Stimulated activated CD8-positive, alpha-beta memory T cell treated with anti-CD3 and anti-CD28 coated beads, Interleukin-7, amount 100 ng/mL, for 1 hour (primary cell): ENCODE data around the gene RSRC1.
"Not testable (repeated sequence)": the region's sequence is repeated elsewhere in the genome, so short reads cannot be mapped to it uniquely, and the experiment has no call there.

Experiments used
- DNase-seq, 2 donors: peaks; one replicate each; pipeline ENCODE4 v3.0.0-alpha.2; 2020; ENCODE audit warnings: low read depth in 2 of 2

Gene RSRC1

GRCh38 chr3:158228942-158229341, 119.1 kb downstream of the RSRC1 start:
- DNase-seq: not testable (repeated sequence)

GRCh38 chr3:158233791-158234190, 123.9 kb downstream of the RSRC1 start:
- no peak for DNase-seq

GRCh38 chr3:158244274-158244673, 134.4 kb downstream of the RSRC1 start:
- DNase-seq: no peak

- no peak for DNase-seq
Measured at GRCh38 chr3:158247288-158247687, 137.4 kb downstream of the RSRC1 start.

- DNase-seq: no peak
Measured at GRCh38 chr3:158248261-158248660, 138.4 kb downstream of the RSRC1 start.

- no peak for DNase-seq
Measured at GRCh38 chr3:158249183-158249582, 139.3 kb downstream of the RSRC1 start.

- no peak for DNase-seq
Measured at GRCh38 chr3:158258619-158259018, 148.7 kb downstream of the RSRC1 start.

- no peak for DNase-seq
Measured at GRCh38 chr3:158260392-158260791, 150.5 kb downstream of the RSRC1 start.

GRCh38 chr3:158261371-158261991, 151.6 kb downstream of the RSRC1 start:
- no peak for DNase-seq

- no peak for DNase-seq
Measured at GRCh38 chr3:158264894-158265293, 155.0 kb downstream of the RSRC1 start.

GRCh38 chr3:158267015-158267414, 157.1 kb downstream of the RSRC1 start:
- DNase-seq: no peak

- DNase-seq: no peak
Measured at GRCh38 chr3:158269942-158270341, 160.1 kb downstream of the RSRC1 start.

- DNase-seq: no peak
Measured at GRCh38 chr3:158272081-158272480, 162.2 kb downstream of the RSRC1 start.

GRCh38 chr3:158273656-158274055, 163.8 kb downstream of the RSRC1 start:
- no peak for DNase-seq

GRCh38 chr3:158278187-158278586, 168.3 kb downstream of the RSRC1 start:
- no peak for DNase-seq

- DNase-seq: no peak
Measured at GRCh38 chr3:158279609-158280008, 169.7 kb downstream of the RSRC1 start.

- DNase-seq: no peak
Measured at GRCh38 chr3:158295771-158296170, 185.9 kb downstream of the RSRC1 start.

GRCh38 chr3:158297940-158298339, 188.1 kb downstream of the RSRC1 start:
- DNase-seq: no peak

- DNase-seq: no peak
Measured at GRCh38 chr3:158308236-158308928, 198.5 kb downstream of the RSRC1 start.

GRCh38 chr3:158312560-158313141, 202.8 kb downstream of the RSRC1 start:
- DNase-seq: no peak

- DNase-seq: no peak
Measured at GRCh38 chr3:158313338-158313927, 203.5 kb downstream of the RSRC1 start.

GRCh38 chr3:158314426-158315357, 204.8 kb downstream of the RSRC1 start:
- no peak for DNase-seq
